SU-DHL-6 (cell line): Measurements from ENCODE around the gene ITPK1.

ENCODE experiments used
- H2AFZ ChIP-seq: fragments of 200-600 bp; sonication (generic); 2 replicates; pipeline ENCODE4 v1.6.1; 2014; ENCODE audit warnings: low read depth, mild to moderate bottlenecking, moderate library complexity, mixed read lengths, antibody characterized with exemption, low read length; ENCODE audit not compliant: severe bottlenecking
- H3F3A ChIP-seq: fragments of 200-600 bp; shearing (Covaris generic); 2 replicates; pipeline ENCODE4 v1.6.0; 2016; ENCODE audit warnings: antibody characterized with exemption, mild to moderate bottlenecking; ENCODE audit not compliant: insufficient read depth
- H3K27ac ChIP-seq: fragments of 200-600 bp; sonication (generic); 2 replicates; pipeline ENCODE4 v1.5.1; 2016; ENCODE audit warnings: low read depth, mild to moderate bottlenecking, low read length, moderate library complexity, mixed read lengths
- H3K27me3 ChIP-seq: fragments of 200-600 bp; sonication (generic), shearing (Covaris generic); 2 replicates; pipeline ENCODE4 v1.6.0; 2014; ENCODE audit warnings: mild to moderate bottlenecking, low read length
- H3K36me3 ChIP-seq: fragments of 200-600 bp; sonication (generic); 2 replicates; pipeline ENCODE4 v1.6.1; 2014; ENCODE audit warnings: mild to moderate bottlenecking, low read length, mixed read lengths
- H3K4me2 ChIP-seq: fragments of 300-600, 200-600 bp; shearing (Covaris generic), sonication (generic); 2 replicates; pipeline ENCODE4 v1.6.0; 2014; ENCODE audit warnings: low read length, low read depth, mild to moderate bottlenecking; ENCODE audit not compliant: poor library complexity, severe bottlenecking
- H3K4me3 ChIP-seq: fragments of 200-600 bp; sonication (generic); 2 replicates; pipeline ENCODE4 v1.5.1; 2014; ENCODE audit warnings: antibody characterized with exemption, low read length, mild to moderate bottlenecking, mixed read lengths; ENCODE audit not compliant: insufficient read depth, poor library complexity, severe bottlenecking
- H3K79me2 ChIP-seq: fragments of 200-600 bp; sonication (generic); 2 replicates; pipeline ENCODE4 v1.6.1; 2014; ENCODE audit warnings: mild to moderate bottlenecking, low read length, moderate library complexity; ENCODE audit not compliant: insufficient read depth
- H3K9ac ChIP-seq: fragments of 200-600 bp; sonication (generic); 2 replicates; pipeline ENCODE4 v1.7.0; 2014; ENCODE audit warnings: mild to moderate bottlenecking, low read length
- H3K9me2 ChIP-seq: fragments of 200-600 bp; sonication (generic); replicated peaks from 2 replicates; pipeline ENCODE4 v1.6.1; 2014; ENCODE audit warnings: low read length; ENCODE audit not compliant: insufficient read depth
- H3K9me3 ChIP-seq: fragments of 200-600 bp; sonication (generic); 2 replicates; pipeline ENCODE4 v1.6.1; 2014; ENCODE audit warnings: low read length, mixed read lengths; ENCODE audit not compliant: insufficient read depth
- H4K20me1 ChIP-seq: fragments of 200-600 bp; sonication (generic); 2 replicates; pipeline ENCODE4 v1.6.1; 2014; ENCODE audit warnings: low read depth, mild to moderate bottlenecking, antibody characterized with exemption, low read length, moderate library complexity, mixed read lengths
- EZH2phosphoT487 ChIP-seq: fragments of 200-600 bp; sonication (generic), shearing (Covaris generic); conservative IDR thresholded peaks from 2 replicates; pipeline ENCODE4 v1.6.1; 2018; ENCODE audit warnings: mild to moderate bottlenecking, antibody characterized with exemption, low read length, moderate library complexity, mixed read lengths
- TF ChIP-seq, protein P1 (sequence below): fragments of 200-600 bp; sonication (generic); IDR thresholded peaks from one replicate; pipeline ENCODE4 v1.5.1; 2017; ENCODE audit warnings: antibody characterized with exemption, mild to moderate bottlenecking, low read length, moderate library complexity; ENCODE audit not compliant: insufficient read depth, poor library complexity, severe bottlenecking

ITPK1 gene

DNA sequence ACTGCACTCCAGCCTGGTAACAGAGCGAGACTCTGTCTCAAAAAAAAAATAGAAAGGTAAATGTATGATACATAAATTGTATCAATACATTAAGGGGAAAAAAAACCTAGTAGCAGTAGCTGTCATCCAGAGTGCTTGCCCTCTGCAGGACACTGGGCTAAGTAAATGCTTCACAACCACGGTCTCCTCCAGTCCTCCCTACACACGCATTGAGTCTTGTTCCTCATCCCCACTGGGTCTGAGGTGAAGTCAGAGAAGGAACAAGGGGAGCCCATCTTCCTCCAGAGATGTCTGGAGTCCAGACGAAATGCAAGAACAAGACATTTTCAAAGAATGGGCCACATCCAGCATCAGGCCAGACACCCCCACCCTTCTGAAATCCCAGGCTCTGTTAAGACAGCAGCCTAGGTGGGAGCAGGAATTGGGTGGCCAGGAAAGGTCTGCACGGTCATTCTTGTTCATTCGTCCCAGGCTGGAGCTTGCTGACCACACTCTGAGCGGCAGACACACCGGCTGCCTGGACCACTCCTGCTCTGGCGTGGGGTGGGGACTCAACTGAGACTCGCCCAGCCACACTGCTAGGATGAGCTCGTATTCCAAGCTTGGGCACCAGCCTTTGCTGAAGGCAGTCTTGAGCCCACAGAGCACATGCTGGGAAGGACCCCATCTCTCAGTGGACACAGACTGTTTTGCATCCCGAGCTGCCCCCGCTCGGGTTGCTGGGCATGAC, 147.3 kb downstream of the ITPK1 start:
- TF ChIP-seq, protein P1, sequence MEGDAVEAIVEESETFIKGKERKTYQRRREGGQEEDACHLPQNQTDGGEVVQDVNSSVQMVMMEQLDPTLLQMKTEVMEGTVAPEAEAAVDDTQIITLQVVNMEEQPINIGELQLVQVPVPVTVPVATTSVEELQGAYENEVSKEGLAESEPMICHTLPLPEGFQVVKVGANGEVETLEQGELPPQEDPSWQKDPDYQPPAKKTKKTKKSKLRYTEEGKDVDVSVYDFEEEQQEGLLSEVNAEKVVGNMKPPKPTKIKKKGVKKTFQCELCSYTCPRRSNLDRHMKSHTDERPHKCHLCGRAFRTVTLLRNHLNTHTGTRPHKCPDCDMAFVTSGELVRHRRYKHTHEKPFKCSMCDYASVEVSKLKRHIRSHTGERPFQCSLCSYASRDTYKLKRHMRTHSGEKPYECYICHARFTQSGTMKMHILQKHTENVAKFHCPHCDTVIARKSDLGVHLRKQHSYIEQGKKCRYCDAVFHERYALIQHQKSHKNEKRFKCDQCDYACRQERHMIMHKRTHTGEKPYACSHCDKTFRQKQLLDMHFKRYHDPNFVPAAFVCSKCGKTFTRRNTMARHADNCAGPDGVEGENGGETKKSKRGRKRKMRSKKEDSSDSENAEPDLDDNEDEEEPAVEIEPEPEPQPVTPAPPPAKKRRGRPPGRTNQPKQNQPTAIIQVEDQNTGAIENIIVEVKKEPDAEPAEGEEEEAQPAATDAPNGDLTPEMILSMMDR, result no peak
- TF ChIP-seq EZH2phosphoT487, result no peak
- Histone ChIP-seq H3K27ac (no peak overlapping the region), H3K9me3 (no peaks in the 10 kb centered on the region)

DNA sequence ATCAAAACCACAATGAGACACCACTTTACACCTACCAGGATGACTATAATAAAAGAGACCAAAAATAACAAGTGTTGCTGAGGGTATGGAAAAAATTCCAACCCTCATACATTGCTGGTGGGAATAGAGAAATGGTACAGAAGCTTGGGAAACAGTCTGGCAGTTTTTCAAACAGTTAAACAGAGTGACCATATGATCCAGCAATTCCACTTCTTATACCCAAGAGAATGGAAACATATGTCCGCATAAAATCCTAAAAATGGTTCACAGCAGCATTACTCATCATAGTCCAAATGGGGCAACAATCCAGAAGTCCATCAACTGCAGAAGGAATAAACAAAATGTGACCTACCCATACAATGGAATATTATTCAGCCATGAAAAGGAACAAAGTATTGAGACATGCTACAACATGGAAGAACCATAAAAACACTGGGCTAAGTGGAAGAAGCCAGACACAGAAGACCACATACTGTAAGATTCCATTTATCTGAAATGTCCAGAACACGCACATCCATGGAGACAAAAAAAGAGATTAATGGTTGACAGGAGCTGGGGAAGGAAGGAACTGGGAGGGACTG, 148.3 kb downstream of the ITPK1 start:
- H2AFZ ChIP-seq, result no peak overlapping the region
- H3K27ac ChIP-seq, result no peak overlapping the region
- no peaks in the 10 kb centered on the region for H3K27me3 ChIP-seq
- H3K4me3 ChIP-seq, result no peak overlapping the region
- no peak overlapping the region for H3K4me2 ChIP-seq
- H3K9me2 ChIP-seq, result no peaks in the 10 kb centered on the region
- no peaks in the 10 kb centered on the region for H3K9me3 ChIP-seq
- no peak overlapping the region for H3K9ac ChIP-seq
- no peaks in the 10 kb centered on the region for H3K36me3 ChIP-seq
- no peaks in the 10 kb centered on the region for H3F3A ChIP-seq
- no peaks in the 10 kb centered on the region for H3K79me2 ChIP-seq
- no peaks in the 10 kb centered on the region for H4K20me1 ChIP-seq
- TF ChIP-seq, protein P1, result no peak
- TF ChIP-seq EZH2phosphoT487, result no peak

More for the DNA sequence above, 147.3 kb downstream of the ITPK1 start:
- H3K27me3 ChIP-seq, result no peaks in the 10 kb centered on the region
- H3K4me3 ChIP-seq, result no peak overlapping the region
- H4K20me1 ChIP-seq, result no peaks in the 10 kb centered on the region
- no peak overlapping the region for H3K9ac ChIP-seq
- H3K36me3 ChIP-seq, result no peaks in the 10 kb centered on the region
- no peaks in the 10 kb centered on the region for H3K9me2 ChIP-seq
- no peaks in the 10 kb centered on the region for H3F3A ChIP-seq
- no peak overlapping the region for H3K4me2 ChIP-seq
- H2AFZ ChIP-seq, result no peak overlapping the region
- no peaks in the 10 kb centered on the region for H3K79me2 ChIP-seq

DNA sequence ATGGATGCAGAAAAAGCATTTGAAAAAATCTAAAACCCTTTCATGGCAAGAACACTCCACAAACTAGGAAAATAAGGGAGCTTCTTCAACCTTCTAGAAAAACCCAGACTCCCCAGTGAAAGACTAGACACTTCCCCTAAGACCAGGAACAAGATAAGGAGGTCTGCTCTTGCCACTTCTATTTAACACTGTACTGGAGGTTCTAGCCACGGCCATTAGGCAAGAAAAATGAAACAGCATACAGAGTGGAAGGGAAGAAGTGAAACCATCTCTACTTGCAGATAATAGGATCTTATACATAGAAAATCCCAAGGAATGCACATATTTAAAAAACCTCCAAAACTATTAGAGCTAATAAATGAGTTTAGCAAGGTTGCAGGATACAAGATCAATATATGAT, 150.4 kb downstream of the ITPK1 start:
- no peaks in the 10 kb centered on the region for H3F3A ChIP-seq
- H2AFZ ChIP-seq, result no peak overlapping the region
- H3K36me3 ChIP-seq, result no peaks in the 10 kb centered on the region
- no peaks in the 10 kb centered on the region for H3K9me2 ChIP-seq
- H3K9ac ChIP-seq, result no peak overlapping the region
- no peaks in the 10 kb centered on the region for H4K20me1 ChIP-seq
- H3K79me2 ChIP-seq, result no peaks in the 10 kb centered on the region
- no peak overlapping the region for H3K4me3 ChIP-seq
- no peak overlapping the region for H3K4me2 ChIP-seq
- no peaks in the 10 kb centered on the region for H3K9me3 ChIP-seq
- H3K27ac ChIP-seq, result no peak overlapping the region
- H3K27me3 ChIP-seq, result no peaks in the 10 kb centered on the region
- TF ChIP-seq, protein P1, result no peak
- no peak for TF ChIP-seq EZH2phosphoT487
